B cell (primary cell): ENCODE measurements around the gene PIGT. TPM values are rescaled to one million over a fixed set of nuclear protein-coding genes. Genes with fewer than 3 reads are reported as not detected.

Experiments
- polyA plus RNA-seq: library from polyadenylated mRNA; depleted of rRNA; stranded (reverse); fragments of >200 nt; gene quantifications from 2 replicates; pipeline ENCODE4 v1.2.3, GENCODE V29; 2012
- small RNA-seq: library from RNA; depleted of rRNA; stranded (forward); fragments of <200 nt; gene quantifications from one replicate; pipeline ENCODE3, GENCODE V24; 2012; ENCODE audit warnings: low replicate concordance, low read depth; ENCODE audit not compliant: insufficient read length
- total RNA-seq, 2 donors: library from RNA; stranded (reverse); fragments of 120-200 nt in 1 of 2; gene quantifications; 1 replicate in 1 of 2; 2 replicates in 1 of 2; pipeline versions ENCODE4 v1.2.3 to v1.2.4, GENCODE V29; 2013 to 2022

PIGT gene
- total and polyA plus RNA-seq, 2 donors (not counting 1 experiment from before 2014, with no cell fraction given): 51.6 to 106 TPM

Small RNA genes within 50 kb of the gene (small RNA-seq; reads per million reads assigned to genes)
- not detected for gene MIR6812

Other genes with a start within 250 kb of the PIGT start
- gene PI3, start 241.2 kb upstream of the PIGT start, total RNA-seq: not detected in 2 replicates
- gene PI3, start 241.2 kb upstream of the PIGT start, polyA plus RNA-seq: 0.24 TPM in 1 of 2 replicates, not detected in the other
- not detected in 2 replicates for gene SEMG1, start 209.1 kb upstream of the PIGT start, total RNA-seq
- not detected in 2 replicates for gene SEMG1, start 209.1 kb upstream of the PIGT start, polyA plus RNA-seq
- gene SEMG2, start 194.8 kb upstream of the PIGT start, total RNA-seq: not detected in 2 replicates
- gene SEMG2, start 194.8 kb upstream of the PIGT start, polyA plus RNA-seq: not detected in 2 replicates
- gene SLPI, start 161.6 kb upstream of the PIGT start, total RNA-seq: not detected in 2 replicates
- gene SLPI, start 161.6 kb upstream of the PIGT start, polyA plus RNA-seq: not detected in 2 replicates
- gene RBPJL, start 109.3 kb upstream of the PIGT start, total RNA-seq: not detected in 2 replicates
- gene RBPJL, start 109.3 kb upstream of the PIGT start, polyA plus RNA-seq: not detected in 2 replicates
- not detected in 2 replicates for gene MATN4, start 107.8 kb upstream of the PIGT start, total RNA-seq
- gene MATN4, start 107.8 kb upstream of the PIGT start, polyA plus RNA-seq: not detected in 2 replicates
- 0.19 TPM in 1 of 2 replicates, not detected in the other for gene SDC4, start 67.7 kb upstream of the PIGT start, total RNA-seq
- 0.04 and 0.20 TPM in 2 replicates for gene SDC4, start 67.7 kb upstream of the PIGT start, polyA plus RNA-seq
- 57.7 and 61.4 TPM in 2 replicates for gene SYS1, start 53.0 kb upstream of the PIGT start, total RNA-seq
- gene SYS1, start 53.0 kb upstream of the PIGT start, polyA plus RNA-seq: 25.1 and 25.3 TPM in 2 replicates
- gene TP53TG5, start 37.8 kb upstream of the PIGT start, total RNA-seq: not detected in 2 replicates
- gene TP53TG5, start 37.8 kb upstream of the PIGT start, polyA plus RNA-seq: not detected in 2 replicates
- gene DBNDD2, start 7.9 kb upstream of the PIGT start, total RNA-seq: 3.6 TPM in 2 replicates
- 3.1 and 9.1 TPM in 2 replicates for gene DBNDD2, start 7.9 kb upstream of the PIGT start, polyA plus RNA-seq
- gene WFDC2, start 53.6 kb downstream of the PIGT start, total RNA-seq: 1.0 TPM in 1 of 2 replicates, not detected in the other
- gene WFDC2, start 53.6 kb downstream of the PIGT start, polyA plus RNA-seq: 0.81 TPM in 1 of 2 replicates, not detected in the other
- not detected in 2 replicates for gene SPINT3, start 99.5 kb downstream of the PIGT start, total RNA-seq
- gene SPINT3, start 99.5 kb downstream of the PIGT start, polyA plus RNA-seq: not detected in 2 replicates
- not detected in 2 replicates for gene WFDC6, start 123.3 kb downstream of the PIGT start, total RNA-seq
- gene WFDC6, start 123.3 kb downstream of the PIGT start, polyA plus RNA-seq: not detected in 2 replicates
- not detected in 2 replicates for gene EPPIN, start 131.3 kb downstream of the PIGT start, total RNA-seq
- gene EPPIN, start 131.3 kb downstream of the PIGT start, polyA plus RNA-seq: not detected in 2 replicates
- gene WFDC8, start 163.1 kb downstream of the PIGT start, total RNA-seq: not detected in 2 replicates
- not detected in 2 replicates for gene WFDC8, start 163.1 kb downstream of the PIGT start, polyA plus RNA-seq
- gene WFDC10A, start 213.6 kb downstream of the PIGT start, total RNA-seq: not detected in 2 replicates
- not detected in 2 replicates for gene WFDC10A, start 213.6 kb downstream of the PIGT start, polyA plus RNA-seq
- not detected in 2 replicates for gene WFDC9, start 215.1 kb downstream of the PIGT start, total RNA-seq
- not detected in 2 replicates for gene WFDC9, start 215.1 kb downstream of the PIGT start, polyA plus RNA-seq